ENCODE data around the gene FAAP20. TPM values are rescaled to one million over a fixed set of nuclear protein-coding genes. Genes with fewer than 3 reads are reported as not detected.
A peak's percentile ranks its signal among the peaks of the same experiment; 100 is the strongest.

Gene FAAP20
- total RNA-seq, 4 donors from 2014 or later: 16.5 to 31.2 (median 25.4) TPM

DNA sequence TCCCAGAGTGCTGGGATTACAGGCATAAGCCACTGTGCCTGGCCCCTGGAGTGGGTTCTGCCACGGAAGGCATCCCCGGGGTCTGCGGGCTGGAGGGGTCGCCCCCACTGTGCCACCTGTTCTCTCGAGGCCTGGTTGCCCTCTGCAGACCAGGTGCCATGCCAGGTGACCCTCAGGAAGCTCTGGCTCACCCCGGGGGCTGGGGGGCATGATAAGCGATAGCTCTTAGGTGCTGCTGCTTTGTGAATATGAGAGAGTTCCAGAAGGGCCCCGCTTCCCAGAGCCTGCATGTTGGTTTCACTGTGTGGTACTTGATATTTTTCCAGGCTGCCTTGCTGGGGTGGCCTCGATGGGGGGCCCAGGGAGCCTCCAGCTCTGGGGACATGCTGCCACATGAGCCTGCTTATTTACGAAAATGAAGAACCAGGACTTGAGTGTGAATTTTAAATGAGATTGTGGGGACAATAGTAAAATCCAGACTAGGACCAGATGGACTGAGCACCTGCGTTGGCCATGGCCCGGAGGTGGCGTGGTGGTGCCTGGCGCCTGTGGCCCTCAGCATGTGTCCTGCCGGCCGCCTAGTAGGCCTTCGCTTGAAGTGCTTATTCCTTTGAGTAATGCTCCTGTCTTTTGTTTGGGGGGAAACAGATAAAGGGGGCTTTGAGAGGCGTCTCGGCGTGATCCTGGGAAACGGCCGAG is 40.9 kb upstream of the FAAP20 start:
- peaks cover 16 to 99% (median 66%) of the 10 kb centered on the region in 4 donors for H3K4me1 ChIP-seq
- DNase-seq: no peak
- H3K9me3 ChIP-seq: no peaks in the 10 kb centered on the region
- H3K4me3 ChIP-seq: peak overlapping the region in 1 of 4 donors; percentile 20
- peak overlapping the region; percentile 72 to 89 (median 86) for H3K27ac ChIP-seq
- no peaks in the 10 kb centered on the region for H3K27me3 ChIP-seq
- no peak for TF ChIP-seq CTCF (IDR thresholded peaks at IDR 0.05)
- no peaks in the 10 kb centered on the region for H3K36me3 ChIP-seq

DNA sequence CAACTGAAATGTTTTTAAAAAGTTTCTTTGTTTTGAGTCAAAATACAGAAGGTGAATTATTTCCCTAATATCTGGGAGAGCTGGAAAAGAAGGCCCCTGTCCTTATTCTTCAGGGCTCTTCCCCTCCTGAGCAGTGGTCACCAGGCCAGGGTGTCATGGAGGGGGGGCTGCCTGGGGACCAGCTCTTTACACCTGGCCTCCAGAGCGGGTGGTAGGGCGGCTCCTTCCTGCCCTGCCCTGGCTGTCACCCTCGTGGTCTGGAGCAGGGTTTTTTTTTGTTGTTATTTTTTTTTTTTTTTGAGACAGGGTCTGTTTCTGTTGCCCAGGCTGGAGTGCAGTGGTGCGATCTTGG is 40.2 kb upstream of the FAAP20 start:
- peaks cover 16 to 99% (median 69%) of the 10 kb centered on the region in 4 donors for H3K4me1 ChIP-seq
- no peaks in the 10 kb centered on the region for H3K36me3 ChIP-seq
- H3K27ac ChIP-seq: peak overlapping the region; percentile 72 to 89 (median 86)
- DNase-seq: peak; percentile 46 to 82 (median 80)
- H3K4me3 ChIP-seq: peak overlapping the region in 2 of 4 donors; percentile 30 to 69
- TF ChIP-seq POLR2A (IDR thresholded peaks at IDR 0.05): no peak
- no peak for TF ChIP-seq CTCF (IDR thresholded peaks at IDR 0.05)
- H3K27me3 ChIP-seq: no peaks in the 10 kb centered on the region
- H3K9me3 ChIP-seq: no peaks in the 10 kb centered on the region

DNA sequence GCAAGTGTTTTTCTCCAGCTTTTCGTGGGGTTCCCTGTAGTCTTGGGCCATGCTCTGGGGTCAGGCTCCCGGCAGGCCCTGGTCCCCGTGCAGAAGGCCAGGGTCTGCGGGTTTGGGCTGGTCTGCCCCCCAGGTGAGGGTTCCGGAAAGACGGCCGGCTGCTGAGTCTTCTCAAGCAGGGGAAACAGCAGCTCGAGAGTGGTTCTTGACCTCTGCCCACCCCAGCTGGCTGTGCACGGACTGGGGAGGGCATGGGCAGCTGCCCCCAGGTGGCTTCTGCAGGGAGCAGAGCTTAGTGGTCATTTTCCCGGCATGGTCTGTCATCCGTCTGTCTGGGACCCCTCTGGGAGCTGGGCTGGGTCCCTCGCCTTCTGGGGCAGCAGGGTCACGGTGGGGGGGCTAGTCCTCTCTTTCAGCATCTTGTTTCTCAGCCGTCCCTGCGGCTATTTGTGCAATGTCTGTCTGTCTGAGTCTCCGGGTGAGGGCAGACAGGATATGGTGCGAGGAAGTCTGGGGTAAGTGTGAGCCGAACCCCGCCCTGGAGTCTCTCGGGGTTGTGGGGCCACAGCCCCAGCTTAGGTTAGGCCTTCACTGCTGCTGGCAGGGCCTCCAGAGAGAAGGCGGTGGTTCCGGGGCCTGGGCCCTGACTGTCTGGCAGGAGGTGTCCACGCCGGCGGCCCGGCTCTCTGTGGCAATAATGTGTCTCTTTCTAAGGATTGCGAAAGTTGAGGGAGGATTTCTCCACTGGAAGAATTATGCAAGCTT is 39.6 kb upstream of the FAAP20 start:
- Histone ChIP-seq H3K4me3 (peak overlapping the region; percentile 7 to 69 (median 32)), H3K27ac (peak overlapping the region; percentile 72 to 89 (median 86)), H3K4me1 (peaks cover 16 to 93% (median 71%) of the 10 kb centered on the region in 4 donors), H3K9me3 (no peaks in the 10 kb centered on the region), H3K36me3 (no peaks in the 10 kb centered on the region), H3K27me3 (no peaks in the 10 kb centered on the region)
- TF ChIP-seq POLR2A (IDR thresholded peaks at IDR 0.05) (peak in 1 of 2 donors; percentile 22), CTCF (IDR thresholded peaks at IDR 0.05) (no peak)
- peak; percentile 75 to 93 (median 79) for DNase-seq

GRCh38 chr1:2233468-2233867 is 38.9 kb upstream of the FAAP20 start:
- no peaks in the 10 kb centered on the region for H3K27me3 ChIP-seq
- TF ChIP-seq CTCF (IDR thresholded peaks at IDR 0.05) (no peak), POLR2A (IDR thresholded peaks at IDR 0.05) (no peak)
- peak overlapping the region in 3 of 4 donors; percentile 30 to 89 (median 69) for H3K4me3 ChIP-seq
- no peaks in the 10 kb centered on the region for H3K9me3 ChIP-seq
- no peaks in the 10 kb centered on the region for H3K36me3 ChIP-seq
- H3K4me1 ChIP-seq: peaks cover 13 to 86% (median 72%) of the 10 kb centered on the region in 4 donors
- DNase-seq: no peak
- peak overlapping the region; percentile 76 to 89 (median 86) for H3K27ac ChIP-seq

GRCh38 chr1:2232916-2233438 is 38.4 kb upstream of the FAAP20 start:
- H3K27me3 ChIP-seq: no peaks in the 10 kb centered on the region
- peaks cover 9 to 81% (median 68%) of the 10 kb centered on the region in 4 donors for H3K4me1 ChIP-seq
- DNase-seq: peak in 1 of 3 donors; percentile 51
- no peaks in the 10 kb centered on the region for H3K9me3 ChIP-seq
- H3K4me3 ChIP-seq: peak overlapping the region in 3 of 4 donors; percentile 69 to 90 (median 89)
- peak overlapping the region; percentile 76 to 89 (median 86) for H3K27ac ChIP-seq
- TF ChIP-seq CTCF (IDR thresholded peaks at IDR 0.05) (no peak), POLR2A (IDR thresholded peaks at IDR 0.05) (no peak)
- H3K36me3 ChIP-seq: no peaks in the 10 kb centered on the region

All from Peyer's patch (tissue), 4 donors.